ENCODE measurements around the gene AMN1.

AMN1 gene

GRCh38 chr12:31631023-31631724 is 97.6 kb downstream of the AMN1 start:
- no peak overlapping the region for H3K27ac ChIP-seq (ENCODE audit: poor library complexity, severe bottlenecking)
- ATAC-seq (ENCODE audit: low read depth), result no peak
- no peak overlapping the region for H3K4me3 ChIP-seq (ENCODE audit: severe bottlenecking)

GRCh38 chr12:31629756-31630732 is 98.8 kb downstream of the AMN1 start:
- Histone ChIP-seq H3K4me3 (ENCODE audit: severe bottlenecking) (no peak overlapping the region), H3K27me3 (ENCODE audit: insufficient read depth, poor library complexity, severe bottlenecking) (no peaks in the 10 kb centered on the region), H3K36me3 (ENCODE audit: low read depth) (no peaks in the 10 kb centered on the region), H3K27ac (ENCODE audit: poor library complexity, severe bottlenecking) (no peak overlapping the region), H3K4me1 (ENCODE audit: insufficient read depth, poor library complexity, severe bottlenecking) (no peaks in the 10 kb centered on the region), H3K9me3 (ENCODE audit: severe bottlenecking) (no peaks in the 10 kb centered on the region)
- TF ChIP-seq CTCF (IDR thresholded peaks at IDR 0.05; ENCODE audit: poor library complexity, severe bottlenecking), result no peak
- DNase-seq (ENCODE audit: low spot score) (no peak), ATAC-seq (ENCODE audit: low read depth) (no peak)

More at GRCh38 chr12:31631023-31631724, 97.6 kb downstream of the AMN1 start:
- Histone ChIP-seq H3K9me3 (ENCODE audit: severe bottlenecking) (no peaks in the 10 kb centered on the region), H3K27me3 (ENCODE audit: insufficient read depth, poor library complexity, severe bottlenecking) (no peaks in the 10 kb centered on the region), H3K36me3 (ENCODE audit: low read depth) (no peaks in the 10 kb centered on the region), H3K4me1 (ENCODE audit: insufficient read depth, poor library complexity, severe bottlenecking) (no peaks in the 10 kb centered on the region)
- no peak for TF ChIP-seq CTCF (IDR thresholded peaks at IDR 0.05; ENCODE audit: poor library complexity, severe bottlenecking)
- DNase-seq (ENCODE audit: low spot score), result no peak

DNA sequence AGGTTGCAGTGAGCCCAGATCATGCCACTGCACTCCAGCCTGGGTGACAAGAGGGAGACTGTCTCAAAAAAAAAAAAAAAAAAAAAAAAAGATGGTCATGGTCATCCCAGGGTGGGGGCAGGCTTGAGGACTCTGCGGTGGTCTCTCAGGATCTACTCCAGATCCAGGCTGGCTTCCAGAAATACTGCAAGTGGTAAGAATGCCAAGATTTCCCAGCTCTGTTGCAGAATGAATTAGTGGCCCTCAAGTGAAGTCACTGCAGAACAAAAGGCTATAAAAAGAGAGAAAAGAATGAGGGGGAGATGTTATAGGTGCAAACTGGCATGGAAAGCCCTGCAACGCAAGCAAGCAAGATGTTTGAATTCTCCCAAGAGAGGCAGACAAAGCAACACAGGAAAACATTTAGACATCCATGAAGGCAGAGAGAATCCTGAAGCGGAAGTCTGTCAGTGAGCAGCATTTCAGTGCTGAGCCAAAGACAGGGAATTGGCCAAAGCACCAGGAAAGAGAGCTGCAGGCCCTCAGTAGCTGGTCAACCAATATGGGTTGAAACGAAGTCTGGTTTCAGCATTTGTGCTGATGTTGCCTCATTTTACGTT is 101.3 kb downstream of the AMN1 start:
- Histone ChIP-seq H3K27me3 (ENCODE audit: insufficient read depth, poor library complexity, severe bottlenecking) (no peaks in the 10 kb centered on the region), H3K9me3 (ENCODE audit: severe bottlenecking) (no peaks in the 10 kb centered on the region), H3K36me3 (ENCODE audit: low read depth) (no peaks in the 10 kb centered on the region), H3K4me3 (ENCODE audit: severe bottlenecking) (no peak overlapping the region), H3K27ac (ENCODE audit: poor library complexity, severe bottlenecking) (no peak overlapping the region), H3K4me1 (ENCODE audit: insufficient read depth, poor library complexity, severe bottlenecking) (no peaks in the 10 kb centered on the region)
- ATAC-seq (ENCODE audit: low read depth) (no peak), DNase-seq (ENCODE audit: low spot score) (no peak)
- TF ChIP-seq CTCF (IDR thresholded peaks at IDR 0.05; ENCODE audit: poor library complexity, severe bottlenecking), result no peak

- Histone ChIP-seq H3K27ac (ENCODE audit: poor library complexity, severe bottlenecking) (no peak overlapping the region), H3K4me3 (ENCODE audit: severe bottlenecking) (no peak overlapping the region), H3K27me3 (ENCODE audit: insufficient read depth, poor library complexity, severe bottlenecking) (no peaks in the 10 kb centered on the region), H3K36me3 (ENCODE audit: low read depth) (no peaks in the 10 kb centered on the region), H3K9me3 (ENCODE audit: severe bottlenecking) (no peaks in the 10 kb centered on the region), H3K4me1 (ENCODE audit: insufficient read depth, poor library complexity, severe bottlenecking) (no peaks in the 10 kb centered on the region)
- DNase-seq (ENCODE audit: low spot score), result no peak
- no peak for TF ChIP-seq CTCF (IDR thresholded peaks at IDR 0.05; ENCODE audit: poor library complexity, severe bottlenecking)
- no peak for ATAC-seq (ENCODE audit: low read depth)
Measured at GRCh38 chr12:31626270-31626995, 102.4 kb downstream of the AMN1 start.
